Activated CD8-positive, alpha-beta memory T cell treated with anti-CD3 and anti-CD28 coated beads, Interleukin-2, amount 50 U/mL, for 48 hours (primary cell): ENCODE results near the gene CORO1C.
"Not testable (repeated sequence)": the region's sequence is repeated elsewhere in the genome, so short reads cannot be mapped to it uniquely, and the experiment has no call there.

Experiments
- DNase-seq: peaks from one replicate; pipeline ENCODE4 v3.0.0-alpha.2; 2020

CORO1C gene

DNA sequence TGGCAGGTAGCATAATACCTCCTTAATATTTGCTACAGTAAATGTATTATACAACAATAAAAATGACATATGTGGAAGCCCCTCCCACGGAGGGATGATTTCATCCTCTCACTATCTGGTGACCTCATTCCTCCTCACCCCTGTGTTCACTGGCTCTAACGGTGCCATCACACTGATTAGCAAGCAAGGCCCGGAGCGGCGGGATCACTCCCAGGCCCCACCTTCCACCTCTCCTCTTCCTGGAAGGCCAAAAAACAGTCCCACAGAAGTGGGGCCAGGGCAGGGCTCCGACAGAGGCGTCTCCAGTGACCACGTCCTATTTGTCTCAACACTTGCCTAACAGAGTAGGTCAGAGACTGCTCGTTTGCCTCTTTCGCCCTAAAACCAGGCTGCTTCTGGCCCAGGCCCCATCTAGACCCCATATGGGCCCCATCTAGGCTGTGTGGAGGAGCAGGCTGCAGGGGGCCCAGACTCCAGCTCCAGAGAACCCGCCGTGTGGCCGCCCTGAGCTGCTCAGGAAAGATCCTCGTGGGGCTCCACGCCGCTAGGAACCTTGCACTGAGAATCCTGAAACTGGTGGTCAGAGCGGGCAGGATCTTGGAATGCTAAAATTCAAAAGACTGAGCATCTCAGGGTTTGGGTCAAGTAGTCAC lies 101.4 kb downstream of the CORO1C start:
- peak; percentile 84 for DNase-seq

DNA sequence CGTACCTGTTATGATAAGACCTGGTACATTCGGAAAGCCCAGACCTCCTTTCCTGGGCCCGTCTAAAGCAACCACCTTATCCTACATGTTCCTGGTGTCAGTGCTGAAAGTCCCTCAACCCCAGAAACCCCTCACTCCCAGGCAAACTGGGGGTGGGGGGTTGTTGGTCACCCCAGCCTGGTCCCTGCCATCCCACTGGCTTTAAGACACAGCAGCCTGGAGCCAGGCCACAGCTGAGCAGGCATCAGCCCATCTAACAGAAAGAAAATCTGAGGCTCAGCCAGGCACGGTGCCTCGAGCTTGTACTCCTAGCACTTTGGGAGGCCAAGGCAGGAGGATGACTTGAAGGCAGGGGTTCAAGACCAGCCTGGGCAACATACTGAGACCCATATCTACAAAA lies 102.2 kb downstream of the CORO1C start:
- no peak for DNase-seq

DNA sequence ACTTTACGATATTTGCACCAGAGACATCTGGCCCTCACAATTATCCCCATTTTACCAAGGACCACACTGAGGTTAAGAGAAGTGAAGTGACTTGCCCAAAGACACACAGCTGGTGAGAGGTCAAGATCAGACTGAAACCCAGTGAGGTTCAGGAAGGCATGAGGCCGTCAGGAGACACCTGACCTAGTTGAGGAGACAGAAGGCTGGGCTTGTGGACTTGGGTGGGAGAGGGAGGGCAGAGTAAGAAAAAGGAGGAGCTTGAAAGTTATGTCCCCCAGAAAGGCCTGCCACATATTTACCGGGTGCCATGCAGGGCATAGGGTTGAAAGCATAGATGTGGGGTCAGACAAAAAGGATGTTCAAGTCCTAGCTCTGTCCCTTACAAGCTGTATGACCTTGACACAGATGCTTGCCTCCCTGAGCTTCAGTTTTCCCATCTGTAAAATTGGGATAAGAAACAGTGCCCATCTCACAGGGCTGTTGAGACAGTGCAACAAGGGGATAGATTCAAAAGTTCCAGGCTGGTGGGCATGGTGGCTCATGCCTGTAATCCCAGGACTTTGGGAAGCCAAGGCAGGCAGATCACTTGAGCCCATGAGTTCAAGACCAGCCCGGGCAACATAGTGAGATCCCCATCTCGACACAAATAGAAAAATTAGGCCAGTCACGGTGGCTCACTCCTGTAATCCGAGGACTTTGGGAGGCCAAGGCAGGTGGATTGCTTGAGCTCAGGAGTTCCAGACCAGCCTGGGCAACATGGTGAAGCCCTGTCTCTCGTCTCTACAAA lies 104.0 kb downstream of the CORO1C start:
- no peak for DNase-seq

DNA sequence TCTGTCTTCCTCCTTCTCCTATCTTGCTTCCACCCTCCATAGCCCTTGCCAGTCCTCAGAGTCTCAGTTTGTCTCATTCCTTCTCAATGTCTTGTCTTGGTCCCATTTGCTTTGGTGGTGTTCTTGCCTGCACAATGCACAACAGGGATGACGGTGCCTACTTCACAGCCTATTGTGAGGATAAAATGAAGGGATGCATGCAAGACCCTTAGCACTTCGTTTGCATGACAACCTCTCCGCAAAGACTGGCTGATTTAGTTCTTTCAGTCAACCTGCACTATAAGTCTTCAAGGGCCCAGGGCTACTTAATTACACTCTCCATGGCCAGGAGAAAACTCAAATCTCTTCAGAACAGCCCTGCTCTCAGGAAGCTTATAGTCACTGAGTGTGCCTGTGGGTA lies 106.1 kb downstream of the CORO1C start:
- DNase-seq = no peak

DNA sequence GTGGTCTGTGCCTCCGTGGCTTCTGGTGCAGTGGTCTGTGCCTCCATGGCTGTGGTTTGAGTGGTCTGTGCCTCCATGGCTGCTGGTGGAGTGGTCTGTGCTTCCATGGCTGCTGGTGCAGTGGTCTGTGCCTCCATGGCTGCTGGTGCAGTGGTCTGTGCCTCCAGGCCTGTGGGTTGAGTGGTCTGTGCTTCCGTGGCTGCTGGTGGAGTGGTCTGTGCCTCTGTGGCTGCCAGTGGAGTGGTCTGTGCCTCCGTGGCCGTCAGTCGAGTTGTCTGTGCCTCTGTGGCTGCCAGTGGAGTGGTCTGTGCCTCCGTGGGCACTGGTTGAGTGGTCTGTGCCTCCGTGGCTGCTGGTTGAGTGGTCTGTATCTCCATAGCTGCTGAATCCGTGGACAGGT lies 107.7 kb downstream of the CORO1C start:
- DNase-seq = no peak

DNA sequence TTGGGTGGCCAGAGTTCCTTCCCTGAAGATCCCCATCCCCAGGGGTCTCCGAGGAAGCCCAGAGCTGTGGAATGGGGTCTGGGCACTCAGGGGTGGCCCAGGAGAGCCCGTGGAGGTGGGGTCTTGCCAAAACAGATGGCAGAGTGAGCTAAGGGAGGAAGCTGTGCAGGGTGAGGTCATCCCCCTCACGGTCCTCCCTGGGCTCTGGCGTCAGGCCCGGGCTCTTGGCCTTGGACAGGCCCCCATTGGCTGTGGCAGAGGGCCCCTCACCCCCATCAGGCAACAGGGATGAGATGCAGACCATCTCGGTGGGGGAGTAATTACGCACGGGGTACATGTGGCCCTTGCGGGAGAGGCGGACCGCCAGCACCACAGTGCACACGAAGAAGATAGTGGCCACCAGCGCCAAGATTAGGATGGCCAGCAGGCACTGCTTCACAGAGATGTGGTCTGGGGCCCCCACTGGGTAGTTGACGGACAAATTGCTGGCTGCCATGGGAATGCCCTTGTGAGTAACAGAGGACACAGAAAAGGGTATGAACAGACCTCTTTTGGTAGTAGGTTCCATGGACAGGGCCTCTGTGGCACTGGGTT lies 108.3 kb downstream of the CORO1C start:
- no peak for DNase-seq

DNA sequence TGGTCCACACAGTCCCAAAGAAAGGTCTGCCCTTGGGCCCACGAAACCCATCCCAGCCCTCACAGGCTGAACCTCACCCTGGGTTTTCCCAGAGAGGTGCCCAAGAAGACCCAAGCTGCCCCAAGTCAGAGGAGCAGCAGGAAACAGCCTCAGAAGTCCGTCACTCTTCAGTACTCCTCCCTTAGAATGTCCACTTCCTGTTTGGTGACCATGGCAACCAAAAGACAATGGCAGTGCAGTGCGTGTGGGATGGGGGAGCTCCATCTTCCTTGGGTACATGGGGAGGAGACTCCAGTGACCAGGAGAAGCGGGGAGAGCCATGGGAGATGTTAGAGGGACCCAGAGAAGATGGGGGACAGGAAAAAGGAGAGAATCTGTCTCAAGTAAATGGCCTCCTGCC lies 108.9 kb downstream of the CORO1C start:
- no peak for DNase-seq

DNA sequence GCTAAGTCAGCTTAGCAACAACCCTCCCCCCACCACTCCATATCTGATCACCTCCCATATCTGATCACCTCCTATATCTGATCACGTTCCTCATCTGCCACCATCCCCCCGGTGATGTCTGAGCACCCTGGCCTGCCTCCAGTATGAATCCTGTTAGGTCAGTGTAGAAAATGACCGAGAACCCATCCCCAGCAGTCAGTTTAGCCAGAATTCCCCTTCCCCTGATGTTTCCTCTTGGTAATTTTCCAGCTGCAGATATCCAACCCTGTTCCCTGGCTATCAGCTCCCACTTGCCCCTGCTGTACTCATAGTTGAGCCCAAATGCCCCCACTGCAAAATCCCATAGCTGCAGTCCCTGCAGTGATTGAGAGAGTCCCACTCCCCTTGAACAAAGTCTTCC lies 110.2 kb downstream of the CORO1C start:
- no peak for DNase-seq

DNA sequence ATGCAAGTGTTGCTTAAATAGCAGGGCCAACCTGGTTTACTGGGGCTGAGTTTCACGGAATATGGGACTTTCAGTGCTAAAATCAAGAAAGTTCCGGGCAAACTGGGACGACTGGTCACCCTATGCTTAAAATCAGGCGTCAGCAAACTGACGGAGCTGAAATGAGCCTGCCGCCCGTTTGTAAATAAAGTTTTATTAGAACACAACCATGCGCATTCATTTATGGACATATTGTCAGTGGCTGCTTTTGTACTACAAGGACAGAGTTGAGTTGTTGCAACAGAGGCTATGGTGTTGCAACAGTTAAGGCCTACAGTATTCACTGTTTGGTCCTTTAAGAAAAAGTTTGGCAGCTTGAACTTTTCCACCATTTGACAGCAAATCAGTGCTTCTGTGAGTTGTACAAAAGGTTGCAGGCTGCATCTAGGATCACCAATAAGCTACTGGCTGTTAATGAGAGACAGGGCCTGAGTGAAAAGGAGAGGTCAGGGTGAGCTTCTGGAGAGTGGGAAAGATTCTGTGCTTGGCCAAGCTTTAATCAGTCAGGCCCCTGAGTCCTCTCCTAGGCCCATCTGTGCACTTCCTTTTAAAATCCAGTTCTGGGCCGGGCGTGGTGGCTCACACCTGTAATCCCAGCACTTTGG lies 111.0 kb downstream of the CORO1C start:
- no peak for DNase-seq

DNA sequence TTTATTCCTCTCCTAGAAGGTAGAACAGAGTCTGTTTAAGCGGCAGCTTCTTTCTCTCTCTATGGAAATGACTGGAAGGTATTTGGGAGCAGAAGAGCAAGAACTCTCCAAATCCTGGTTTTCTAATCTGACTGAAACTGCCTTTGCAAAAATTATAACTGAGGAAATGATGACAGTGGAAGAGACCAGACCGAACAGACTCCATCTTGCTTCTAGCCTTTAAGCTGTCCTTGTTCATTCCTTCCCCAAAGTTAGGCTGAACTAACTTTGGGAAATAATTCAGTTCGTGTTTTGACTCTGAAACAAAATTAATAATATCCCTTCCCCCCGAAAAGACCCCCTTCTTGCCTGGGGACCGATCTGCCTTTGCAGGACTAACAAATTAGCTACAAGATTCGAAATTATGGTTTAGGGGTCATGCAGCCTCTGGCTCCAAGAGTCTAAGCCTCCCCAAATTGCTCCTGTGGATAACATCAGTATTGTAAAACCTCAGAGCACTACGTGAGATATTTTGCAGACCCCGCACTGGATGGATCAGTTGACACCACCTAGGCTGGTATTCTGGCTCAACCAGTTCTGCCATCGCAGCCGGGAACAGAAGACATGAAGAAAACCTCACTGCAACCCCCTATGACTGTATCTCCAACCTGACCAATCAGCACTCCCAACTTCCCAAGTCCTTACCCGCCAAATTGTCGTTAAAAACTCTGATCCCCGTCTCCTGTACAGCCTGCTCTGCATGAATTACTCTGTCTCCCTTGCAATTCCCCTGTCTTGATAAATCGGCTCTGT lies 111.8 kb downstream of the CORO1C start:
- DNase-seq = no peak

DNA sequence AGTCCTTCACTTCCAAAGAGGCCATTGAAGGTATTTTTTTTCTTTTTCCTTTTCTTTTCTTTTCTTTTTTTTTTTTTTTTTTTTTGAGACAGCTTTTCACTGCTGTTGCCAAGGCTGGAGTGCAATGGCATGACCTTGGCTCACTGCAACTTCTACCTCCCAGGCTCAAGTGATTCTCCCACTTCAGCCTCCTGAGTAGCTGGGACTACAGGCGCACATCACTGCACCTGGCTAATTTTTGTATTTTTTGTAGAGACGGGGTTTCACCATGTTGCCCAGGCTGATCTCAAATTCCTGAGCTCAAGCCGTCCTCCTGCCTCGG lies 112.4 kb downstream of the CORO1C start:
- DNase-seq = not testable (repeated sequence)

DNA sequence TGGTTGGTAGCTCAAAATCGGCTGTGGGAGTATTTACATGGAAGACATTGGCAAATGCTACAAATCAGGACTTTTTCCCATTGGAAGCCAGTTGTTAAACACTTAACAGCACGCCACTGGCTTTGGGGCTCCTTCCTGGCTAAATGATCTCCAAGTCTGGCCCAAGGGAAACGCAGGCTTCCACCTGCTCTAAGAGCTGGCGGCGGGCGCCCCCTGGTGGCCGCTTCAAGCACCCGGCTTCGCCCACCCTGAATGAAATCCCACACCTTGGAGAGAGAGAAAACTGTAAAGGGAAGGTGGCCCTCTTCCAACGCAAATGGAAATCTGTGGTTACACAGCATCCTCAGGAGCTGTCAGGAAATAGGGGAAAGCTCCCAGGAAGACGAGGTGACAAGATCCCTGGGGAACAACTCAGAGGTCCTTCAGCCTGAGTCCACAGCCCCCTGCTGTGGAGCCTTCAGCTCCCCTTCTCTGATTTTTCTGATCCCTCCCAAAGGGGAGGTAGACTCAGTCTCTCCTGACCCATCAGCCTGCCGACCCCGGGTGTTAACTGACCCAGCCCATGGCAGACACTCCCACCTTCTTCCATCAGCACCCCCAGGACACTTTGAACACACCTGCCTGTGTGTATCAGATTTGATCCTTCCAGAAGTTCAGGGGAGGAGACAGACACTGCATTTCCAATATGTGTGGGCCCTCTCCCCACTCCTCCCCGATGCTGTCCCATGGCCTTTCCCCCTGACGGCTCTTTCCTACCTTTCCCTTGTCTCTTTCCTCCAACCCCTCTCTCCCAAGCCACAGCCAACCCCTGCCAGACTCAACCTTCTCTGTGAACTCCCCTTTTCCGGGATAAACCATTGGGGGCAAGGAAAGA lies 113.0 kb downstream of the CORO1C start:
- peak; percentile 93 for DNase-seq

DNA sequence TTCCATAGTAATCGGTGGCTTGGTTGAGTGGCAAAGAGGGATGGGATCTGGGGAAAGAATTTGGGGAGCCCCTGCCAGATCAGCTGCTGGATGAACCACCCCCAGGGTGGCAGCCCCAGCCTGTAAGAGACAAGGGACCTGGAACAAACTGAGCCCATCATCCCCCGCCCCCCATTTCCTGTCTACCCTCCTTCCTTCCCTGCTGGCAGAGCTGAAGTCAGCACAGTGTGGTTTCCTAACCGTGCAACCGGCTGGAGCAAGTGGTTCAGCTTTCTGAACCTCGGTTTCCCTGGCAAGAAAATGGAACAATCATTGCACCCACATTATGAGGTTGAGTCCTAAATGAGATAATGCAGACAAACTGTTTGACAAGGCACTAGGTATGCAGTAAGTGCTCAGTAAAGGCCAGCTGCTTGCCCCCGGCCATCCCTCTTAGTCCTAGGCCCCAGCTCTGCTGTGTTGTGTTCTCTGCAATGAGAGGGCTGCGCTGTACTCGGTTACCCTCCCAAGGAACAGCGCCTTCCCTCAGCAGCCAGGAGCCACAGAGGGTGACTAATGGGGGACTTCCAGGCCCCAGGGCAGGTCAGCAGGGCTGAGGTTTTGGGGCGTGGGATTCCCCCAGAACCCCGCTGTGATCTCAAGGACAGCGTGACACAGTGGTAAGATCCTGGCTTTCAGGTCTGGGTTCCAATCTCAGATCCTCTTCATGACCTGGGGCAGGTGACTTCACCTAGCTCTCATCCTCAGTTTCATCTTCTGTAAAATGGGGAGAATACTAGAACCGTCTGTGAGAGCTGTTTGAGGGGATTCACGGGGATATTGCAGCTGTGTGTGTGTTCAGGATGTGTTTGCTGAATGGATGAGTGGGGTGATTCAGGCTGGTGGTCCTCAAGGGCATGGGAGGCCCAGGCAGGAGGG lies 114.1 kb downstream of the CORO1C start:
- DNase-seq = peak; percentile 88

DNA sequence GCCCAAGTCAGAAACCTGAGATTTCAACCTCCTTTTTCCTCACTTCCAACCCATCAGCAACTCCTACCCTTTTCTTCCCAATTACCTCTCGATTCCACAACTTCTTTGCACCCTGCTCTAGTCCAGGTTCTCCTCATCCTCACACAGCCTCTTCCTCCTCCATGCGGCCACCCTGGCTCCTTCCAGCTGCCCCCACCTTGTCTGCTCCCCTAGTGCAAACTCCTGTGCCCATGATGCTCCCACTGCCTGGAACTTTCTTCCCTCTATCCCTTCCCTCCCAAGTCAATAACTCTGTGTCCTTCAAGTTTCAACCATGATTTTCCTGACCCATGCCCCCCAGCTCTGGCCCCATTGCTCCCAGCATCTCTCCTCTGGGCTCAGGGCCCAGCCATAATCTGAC lies 115.0 kb downstream of the CORO1C start:
- no peak for DNase-seq

DNA sequence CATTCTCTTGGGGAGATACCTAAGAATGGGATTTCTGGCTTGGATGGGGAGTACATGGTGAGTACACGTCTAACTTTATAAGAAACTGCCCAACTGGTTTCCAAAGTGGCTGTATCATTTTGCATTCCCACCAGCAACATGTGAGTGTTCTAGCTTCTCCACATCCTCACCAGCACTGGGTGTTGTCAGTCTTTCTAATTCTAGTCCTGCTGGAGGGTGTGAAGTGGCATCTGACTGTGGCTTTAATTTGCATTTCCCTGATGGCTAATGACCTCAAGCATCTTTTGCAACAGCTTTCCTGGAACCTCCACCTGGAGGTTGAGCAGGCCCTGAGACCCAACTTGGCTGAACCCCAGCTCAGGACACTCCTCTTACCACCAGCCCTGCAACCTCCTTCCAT lies 115.4 kb downstream of the CORO1C start:
- no peak for DNase-seq

DNA sequence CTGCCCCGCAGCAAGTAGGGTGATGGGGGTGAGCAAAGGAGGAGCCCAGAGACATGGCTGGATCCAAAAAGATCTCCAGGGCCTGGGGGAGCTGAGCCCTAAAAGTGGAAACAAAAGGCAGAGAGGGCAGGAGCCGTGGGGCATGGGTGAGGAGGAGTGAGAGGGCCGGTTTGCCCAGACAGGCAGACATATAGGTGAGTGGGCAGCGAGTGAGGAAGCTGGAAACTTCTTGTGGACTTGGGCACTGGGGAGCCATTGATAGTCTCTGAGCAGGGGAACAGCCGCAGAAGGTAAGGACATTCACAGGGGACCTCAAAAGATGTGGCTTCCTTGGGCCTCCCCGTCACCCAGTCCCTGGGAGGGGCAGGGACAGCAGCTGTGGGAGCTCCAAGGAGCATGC lies 116.7 kb downstream of the CORO1C start:
- DNase-seq = no peak

DNA sequence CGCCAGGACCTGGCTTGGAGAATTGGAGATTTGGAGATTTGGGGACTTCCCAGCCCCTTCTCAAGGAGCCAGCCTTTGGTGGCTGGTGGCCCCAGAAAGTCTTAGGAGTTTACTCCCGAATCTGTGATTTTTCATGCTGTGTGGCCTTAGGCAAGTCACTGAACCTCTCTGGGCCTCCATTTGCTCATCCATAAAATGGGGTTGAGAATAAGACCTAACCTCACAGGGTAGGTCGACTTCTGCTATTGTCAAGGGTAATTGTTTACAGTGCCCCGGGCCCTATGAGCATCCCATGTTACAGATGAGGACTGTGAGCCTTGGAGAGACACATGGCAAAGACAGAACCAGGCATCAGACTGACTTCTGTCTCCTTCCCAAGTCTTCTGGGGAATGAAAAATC lies 117.3 kb downstream of the CORO1C start:
- no peak for DNase-seq

DNA sequence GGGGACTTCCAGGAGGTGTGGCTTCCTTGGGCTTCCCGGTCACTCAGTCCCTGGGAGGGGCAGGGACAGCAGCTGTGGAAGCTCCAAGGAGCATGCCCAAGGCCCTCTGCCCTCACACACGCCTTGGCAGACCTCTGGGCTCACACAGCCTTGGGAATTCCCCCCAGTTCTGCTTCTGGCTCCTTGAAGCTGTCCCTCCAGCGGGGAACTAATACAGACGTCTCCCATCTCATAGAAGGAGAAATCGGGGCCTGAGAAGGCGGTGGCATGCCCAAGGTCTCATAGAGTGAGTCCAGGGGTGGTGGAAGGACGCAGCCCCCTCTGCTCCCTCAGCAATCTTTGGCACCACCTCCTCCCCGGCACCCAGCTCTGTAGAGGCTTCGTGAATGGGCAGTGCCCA lies 117.8 kb downstream of the CORO1C start:
- no peak for DNase-seq

DNA sequence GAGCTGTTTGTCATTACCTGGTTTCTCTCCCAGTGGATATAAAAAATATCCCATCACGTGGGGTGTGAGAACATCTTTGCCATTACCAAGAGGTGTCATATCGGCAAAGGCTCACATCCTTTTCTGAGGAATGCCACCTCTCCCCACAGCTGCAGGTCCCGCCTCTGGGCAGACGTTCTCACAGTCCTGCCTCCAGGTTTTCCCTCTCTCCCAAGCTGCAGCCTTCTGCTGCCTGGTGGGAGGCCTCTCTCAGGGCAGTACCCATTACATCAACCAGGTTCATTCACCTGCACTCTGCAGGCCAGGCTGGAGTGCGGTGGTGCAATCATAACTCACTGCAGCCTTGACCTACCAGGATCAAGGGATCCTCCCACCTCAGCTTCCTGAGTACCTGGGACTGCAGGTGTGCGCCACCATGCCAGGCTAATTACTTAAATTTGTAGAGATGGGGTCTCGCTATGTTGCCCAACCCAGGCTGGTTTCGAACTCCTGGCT lies 118.5 kb downstream of the CORO1C start:
- no peak for DNase-seq

DNA sequence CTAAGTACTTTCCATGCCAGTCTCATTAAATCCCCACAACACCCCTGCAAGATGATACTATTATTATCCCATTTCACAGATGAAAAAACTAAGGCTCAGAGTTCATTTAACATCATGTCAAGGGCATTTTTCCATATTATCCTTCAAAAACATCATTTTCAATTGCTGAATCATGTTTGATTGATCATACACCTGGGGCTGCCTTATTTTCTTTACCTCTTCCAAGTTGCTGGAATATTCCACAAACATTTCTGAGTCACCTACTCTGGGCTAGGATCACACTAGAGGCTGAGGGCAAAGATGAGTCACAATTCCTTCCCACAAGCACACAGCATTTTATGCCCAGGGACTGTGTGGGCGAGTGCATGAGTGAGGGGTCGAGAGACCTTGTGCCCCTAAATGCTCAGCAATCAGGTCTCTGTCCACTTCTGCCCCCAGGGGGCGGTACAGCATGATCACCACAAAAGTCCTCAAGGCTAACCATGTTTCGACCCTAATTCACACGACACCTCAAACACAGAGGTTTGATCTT lies 119.4 kb downstream of the CORO1C start:
- DNase-seq = peak; percentile 78
